ENCODE measurements around the gene RTN4R.
A peak's percentile ranks its signal among the peaks of the same experiment; 100 is the strongest.

Gene RTN4R

GRCh38 chr22:20216863-20217499 is 51.1 kb downstream of the RTN4R start:
- no peak for DNase-seq (ENCODE audit: low read depth in 2 of 2)

- no peak for DNase-seq (ENCODE audit: low read depth in 2 of 2)
Observed at GRCh38 chr22:20215742-20216141, 52.4 kb downstream of the RTN4R start.

- no peak for DNase-seq (ENCODE audit: low read depth in 2 of 2)
Observed at GRCh38 chr22:20214853-20215252, 53.3 kb downstream of the RTN4R start.

- DNase-seq (ENCODE audit: low read depth in 2 of 2): no peak
Observed at GRCh38 chr22:20213833-20214708, 54.0 kb downstream of the RTN4R start.

GRCh38 chr22:20212754-20213699 is 55.1 kb downstream of the RTN4R start:
- DNase-seq (ENCODE audit: low read depth in 2 of 2): no peak

- no peak for DNase-seq (ENCODE audit: low read depth in 2 of 2)
Observed at GRCh38 chr22:20211997-20212753, 55.9 kb downstream of the RTN4R start.

GRCh38 chr22:20211409-20211996 is 56.6 kb downstream of the RTN4R start:
- no peak for DNase-seq (ENCODE audit: low read depth in 2 of 2)

- DNase-seq (ENCODE audit: low read depth in 2 of 2): no peak
Observed at GRCh38 chr22:20210473-20211059, 57.6 kb downstream of the RTN4R start.

- no peak for DNase-seq (ENCODE audit: low read depth in 2 of 2)
Observed at GRCh38 chr22:20209761-20210250, 58.3 kb downstream of the RTN4R start.

GRCh38 chr22:20208713-20209310 is 59.3 kb downstream of the RTN4R start:
- DNase-seq (ENCODE audit: low read depth in 2 of 2): no peak

GRCh38 chr22:20207277-20208025 is 60.7 kb downstream of the RTN4R start:
- no peak for DNase-seq (ENCODE audit: low read depth in 2 of 2)

- no peak for DNase-seq (ENCODE audit: low read depth in 2 of 2)
Observed at GRCh38 chr22:20206709-20207215, 61.4 kb downstream of the RTN4R start.

- peak; percentile 59 to 61 for DNase-seq (ENCODE audit: low read depth in 2 of 2)
Observed at GRCh38 chr22:20205964-20206708, 62.0 kb downstream of the RTN4R start.

GRCh38 chr22:20205464-20205963 is 62.6 kb downstream of the RTN4R start:
- no peak for DNase-seq (ENCODE audit: low read depth in 2 of 2)

- DNase-seq (ENCODE audit: low read depth in 2 of 2): no peak
Observed at GRCh38 chr22:20204806-20205205, 63.3 kb downstream of the RTN4R start.

- no peak for DNase-seq (ENCODE audit: low read depth in 2 of 2)
Observed at GRCh38 chr22:20204311-20204710, 63.8 kb downstream of the RTN4R start.

- DNase-seq (ENCODE audit: low read depth in 2 of 2): no peak
Observed at GRCh38 chr22:20203552-20204201, 64.4 kb downstream of the RTN4R start.

- DNase-seq (ENCODE audit: low read depth in 2 of 2): no peak
Observed at GRCh38 chr22:20203142-20203551, 65.0 kb downstream of the RTN4R start.
